ENCODE measurements around the gene MAP4K4.
A peak's percentile ranks its signal among the peaks of the same experiment; 100 is the strongest.

MAP4K4 gene

GRCh38 chr2:101775092-101775491 is 77.6 kb downstream of the MAP4K4 start:
- DNase-seq (no peak), ATAC-seq (ENCODE audit: insufficient read depth, low read depth) (no peak)
- no peaks in the 10 kb centered on the region for H3K9me3 ChIP-seq (ENCODE audit: insufficient read depth, low read length, severe bottlenecking)
- no peak overlapping the region for H3K27ac ChIP-seq (ENCODE audit: low read length)
- H3K4me2 ChIP-seq (ENCODE audit: insufficient read depth, low read length) = no peak overlapping the region
- H3K4me1 ChIP-seq (ENCODE audit: insufficient read depth, low read length) = no peaks in the 10 kb centered on the region; the same call in 1 of the 2 replicates
- H3K36me3 ChIP-seq (ENCODE audit: insufficient read depth, low read length) = no peaks in the 10 kb centered on the region
- H4K20me1 ChIP-seq (ENCODE audit: insufficient read depth, low read length) = peaks cover 93% of the 10 kb centered on the region
- H3K79me2 ChIP-seq (ENCODE audit: insufficient read depth, low read length) = peaks cover 99% of the 10 kb centered on the region
- H2AFZ ChIP-seq (ENCODE audit: low read depth, low read length) = no peak overlapping the region
- H3K4me3 ChIP-seq (ENCODE audit: low read depth in 1 of 2, low read length in 2 of 2) = no peak overlapping the region
- no peaks in the 10 kb centered on the region for H3K27me3 ChIP-seq (ENCODE audit: insufficient read depth, low read length, poor library complexity)
- no peak overlapping the region for H3K9ac ChIP-seq (ENCODE audit: low read depth, low read length)
- TF ChIP-seq, protein P1, sequence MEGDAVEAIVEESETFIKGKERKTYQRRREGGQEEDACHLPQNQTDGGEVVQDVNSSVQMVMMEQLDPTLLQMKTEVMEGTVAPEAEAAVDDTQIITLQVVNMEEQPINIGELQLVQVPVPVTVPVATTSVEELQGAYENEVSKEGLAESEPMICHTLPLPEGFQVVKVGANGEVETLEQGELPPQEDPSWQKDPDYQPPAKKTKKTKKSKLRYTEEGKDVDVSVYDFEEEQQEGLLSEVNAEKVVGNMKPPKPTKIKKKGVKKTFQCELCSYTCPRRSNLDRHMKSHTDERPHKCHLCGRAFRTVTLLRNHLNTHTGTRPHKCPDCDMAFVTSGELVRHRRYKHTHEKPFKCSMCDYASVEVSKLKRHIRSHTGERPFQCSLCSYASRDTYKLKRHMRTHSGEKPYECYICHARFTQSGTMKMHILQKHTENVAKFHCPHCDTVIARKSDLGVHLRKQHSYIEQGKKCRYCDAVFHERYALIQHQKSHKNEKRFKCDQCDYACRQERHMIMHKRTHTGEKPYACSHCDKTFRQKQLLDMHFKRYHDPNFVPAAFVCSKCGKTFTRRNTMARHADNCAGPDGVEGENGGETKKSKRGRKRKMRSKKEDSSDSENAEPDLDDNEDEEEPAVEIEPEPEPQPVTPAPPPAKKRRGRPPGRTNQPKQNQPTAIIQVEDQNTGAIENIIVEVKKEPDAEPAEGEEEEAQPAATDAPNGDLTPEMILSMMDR (IDR thresholded peaks at IDR 0.05; ENCODE audit: borderline replicate concordance, extremely low read depth, low read length, poor library complexity, severe bottlenecking) = no peak
- TF ChIP-seq EZH2 (IDR thresholded peaks at IDR 0.05; ENCODE audit: borderline replicate concordance, low read depth, low read length, severe bottlenecking) = no peak

DNA sequence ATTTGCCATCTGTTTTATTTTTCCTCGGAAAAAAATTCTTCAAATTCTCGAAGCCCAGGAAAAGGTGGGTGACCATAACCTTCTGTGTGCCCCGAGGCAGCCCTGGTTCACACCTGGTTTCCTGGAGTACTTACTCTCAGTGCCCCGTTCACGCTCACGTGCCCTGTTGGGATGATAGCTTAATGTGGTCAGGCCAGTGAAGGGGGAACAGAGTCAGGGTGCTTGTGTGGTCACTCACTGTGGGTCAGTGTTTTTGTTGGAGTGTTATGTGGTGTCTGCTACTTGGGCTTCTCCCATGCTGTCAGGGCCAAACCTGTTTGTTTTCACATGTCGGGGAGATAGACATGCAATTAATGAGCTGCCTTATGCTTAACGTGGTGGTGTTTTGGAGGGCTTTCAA is 78.1 kb downstream of the MAP4K4 start:
- Histone ChIP-seq H3K27me3 (ENCODE audit: insufficient read depth, low read length, poor library complexity) (no peaks in the 10 kb centered on the region), H3K4me3 (ENCODE audit: low read depth in 1 of 2, low read length in 2 of 2) (no peak overlapping the region), H3K9ac (ENCODE audit: low read depth, low read length) (no peak overlapping the region), H3K4me2 (ENCODE audit: insufficient read depth, low read length) (no peak overlapping the region), H3K4me1 (ENCODE audit: insufficient read depth, low read length) (no peaks in the 10 kb centered on the region; the same call in 1 of the 2 replicates), H2AFZ (ENCODE audit: low read depth, low read length) (no peak overlapping the region), H3K36me3 (ENCODE audit: insufficient read depth, low read length) (no peaks in the 10 kb centered on the region), H3K27ac (ENCODE audit: low read length) (peak overlapping the region; percentile 29; the same call in 1 of the 2 replicates), H3K79me2 (ENCODE audit: insufficient read depth, low read length) (peaks cover 99% of the 10 kb centered on the region), H3K9me3 (ENCODE audit: insufficient read depth, low read length, severe bottlenecking) (no peaks in the 10 kb centered on the region), H4K20me1 (ENCODE audit: insufficient read depth, low read length) (peaks cover 94% of the 10 kb centered on the region)
- DNase-seq = no peak
- TF ChIP-seq, protein P1 (IDR thresholded peaks at IDR 0.05; ENCODE audit: borderline replicate concordance, extremely low read depth, low read length, poor library complexity, severe bottlenecking) = no peak
- no peak for TF ChIP-seq EZH2 (IDR thresholded peaks at IDR 0.05; ENCODE audit: borderline replicate concordance, low read depth, low read length, severe bottlenecking)
- ATAC-seq (ENCODE audit: insufficient read depth, low read depth) = no peak

DNA sequence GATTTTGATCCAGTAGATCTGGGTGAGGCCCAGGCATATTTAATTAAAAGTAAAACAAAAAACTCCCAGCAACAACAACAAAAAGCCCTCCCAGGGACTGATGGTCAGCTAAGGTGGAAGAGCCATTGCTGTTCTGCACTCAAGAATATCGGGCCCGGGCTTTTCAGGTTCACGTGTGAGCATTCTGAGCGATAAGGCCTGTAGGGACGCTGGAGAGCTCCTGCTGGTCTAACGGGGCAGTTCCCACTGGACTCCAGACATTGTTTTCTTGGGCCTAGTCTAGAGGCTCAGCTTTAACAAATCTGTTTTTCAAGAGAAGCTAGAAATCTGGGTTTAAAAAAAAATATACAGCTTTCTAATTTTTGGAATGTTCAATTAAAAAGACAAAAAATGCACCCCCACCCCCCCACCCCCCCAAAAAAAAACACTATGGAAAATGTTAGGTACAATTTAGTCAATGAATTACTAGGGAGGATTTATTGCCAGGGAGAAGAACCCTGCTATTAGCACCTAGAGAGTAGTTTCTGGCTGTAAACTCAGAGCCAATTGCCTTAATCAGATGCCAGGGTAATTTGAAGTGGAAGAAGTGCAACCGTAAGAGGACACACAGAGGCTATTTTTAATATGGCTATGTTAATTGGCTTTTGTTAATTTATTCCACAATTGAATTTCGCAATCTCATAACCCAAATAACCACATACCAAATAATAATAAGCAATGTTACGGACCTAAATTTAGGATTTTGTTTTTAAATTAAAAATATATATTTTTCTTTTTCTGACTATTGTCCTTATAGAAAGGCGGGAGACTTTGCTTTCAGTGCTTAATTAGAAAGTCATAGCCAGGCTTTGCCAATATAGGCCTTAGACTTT is 78.9 kb downstream of the MAP4K4 start:
- no peak for ATAC-seq (ENCODE audit: insufficient read depth, low read depth)
- DNase-seq = no peak
- Histone ChIP-seq H3K4me1 (ENCODE audit: insufficient read depth, low read length) (no peaks in the 10 kb centered on the region), H3K27me3 (ENCODE audit: insufficient read depth, low read length, poor library complexity) (no peaks in the 10 kb centered on the region), H3K27ac (ENCODE audit: low read length) (no peak overlapping the region), H4K20me1 (ENCODE audit: insufficient read depth, low read length) (peaks cover 93% of the 10 kb centered on the region), H3K9me3 (ENCODE audit: insufficient read depth, low read length, severe bottlenecking) (no peaks in the 10 kb centered on the region), H2AFZ (ENCODE audit: low read depth, low read length) (no peak overlapping the region), H3K4me2 (ENCODE audit: insufficient read depth, low read length) (no peak overlapping the region), H3K4me3 (ENCODE audit: low read depth in 1 of 2, low read length in 2 of 2) (no peak overlapping the region), H3K9ac (ENCODE audit: low read depth, low read length) (no peak overlapping the region), H3K79me2 (ENCODE audit: insufficient read depth, low read length) (peaks cover 99% of the 10 kb centered on the region), H3K36me3 (ENCODE audit: insufficient read depth, low read length) (no peaks in the 10 kb centered on the region)
- TF ChIP-seq, protein P1 (IDR thresholded peaks at IDR 0.05; ENCODE audit: borderline replicate concordance, extremely low read depth, low read length, poor library complexity, severe bottlenecking) = no peak
- TF ChIP-seq EZH2 (IDR thresholded peaks at IDR 0.05; ENCODE audit: borderline replicate concordance, low read depth, low read length, severe bottlenecking) = no peak

Data from DND-41 (cell line).